Kidney (tissue), 14 donors: ENCODE data around the gene MINDY4. TPM values are rescaled to one million over a fixed set of nuclear protein-coding genes. Genes with fewer than 3 reads are reported as not detected.

Experiments
- DNase-seq, 5 donors: peaks; one replicate each; pipeline ENCODE4 v3.0.0-alpha.2; 2013 to 2020
- FAIRE-seq: peaks from 2 replicates; lab custom pipeline; 2012; peaks lifted over from hg19 to GRCh38; lab: Jason Lieb, UNC
- H3K27ac ChIP-seq, 2 donors: one replicate each; pipeline ENCODE4 v1.7.0; 2013; ENCODE audit warnings: low read depth in 2 of 2, low read length in 2 of 2, inconsistent platforms in 1 of 2
- H3K27me3 ChIP-seq: one replicate; pipeline ENCODE4 v1.7.1; 2013; ENCODE audit warnings: low read length, inconsistent platforms; ENCODE audit not compliant: control insufficient read depth, insufficient read depth
- H3K36me3 ChIP-seq, 3 donors: one replicate each; pipeline versions ENCODE4 v1.7.0 to v1.7.1; 2013; ENCODE audit warnings: low read length in 3 of 3, control low read depth in 1 of 3, inconsistent platforms in 1 of 3; ENCODE audit not compliant: insufficient read depth in 3 of 3, control insufficient read depth in 2 of 3
- H3K4me1 ChIP-seq, 3 donors: one replicate each; pipeline versions ENCODE4 v1.7.0 to v1.7.1; 2013; ENCODE audit warnings: low read length in 3 of 3, inconsistent platforms in 1 of 3, low read depth in 1 of 3; ENCODE audit not compliant: control insufficient read depth in 2 of 3, insufficient read depth in 2 of 3
- H3K4me3 ChIP-seq, 3 donors: one replicate each; pipeline versions ENCODE4 v1.7.0 to v1.8.1; 2013; ENCODE audit warnings: low read length in 3 of 3, control low read depth in 1 of 3, inconsistent platforms in 1 of 3
- H3K9ac ChIP-seq, 3 donors: one replicate each; pipeline versions ENCODE4 v1.7.0 to v1.7.1; 2013; ENCODE audit warnings: low read length in 3 of 3, control low read depth in 1 of 3, inconsistent platforms in 1 of 3
- H3K9me3 ChIP-seq, 3 donors: one replicate each; pipeline versions ENCODE4 v1.7.0 to v1.7.1; 2013; ENCODE audit warnings: low read length in 3 of 3, control low read depth in 1 of 3, inconsistent platforms in 1 of 3; ENCODE audit not compliant: control insufficient read depth in 2 of 3, insufficient read depth in 1 of 3
- CTCF ChIP-seq: IDR thresholded peaks from 3 replicates; pipeline ENCODE4 v1.5.1; 2012; ENCODE audit warnings: mild to moderate bottlenecking, moderate library complexity, borderline replicate concordance; ENCODE audit not compliant: insufficient read depth; ENCODE audit errors: extremely low read depth
- intact Hi-C: fragments of 100-400 bp; cut with DNase I; formaldehyde crosslinking; loops from one replicate; pipeline ENCODE4 v1.11.1; 2022
- polyA plus RNA-seq: library from polyadenylated mRNA; stranded (reverse); fragments of 350-450 nt; fragmentation: Illumina TruSeq; extraction: RNeasy Lipid Tissue Mini Kit (QIAGEN cat#74804); gene quantifications from one replicate; pipeline ENCODE4 v1.2.3, GENCODE V29; 2014; ENCODE audit warnings: low read depth, low replicate concordance; ENCODE audit not compliant: insufficient read depth
- total RNA-seq: library from RNA; stranded (reverse); fragmentation: NEBNext Ultra II Directional; extraction: Animal tissue kit (Norgen Biotek cat#: 25700); gene quantifications from one replicate; pipeline ENCODE4 v1.2.1, GENCODE V29; 2021
- donor health status: control.
- donor health status: control.
- donor health status: control.
- donor health status: control.
- donor health status: control.
- donor health status: DM: yes; HTN: yes; CAD: no.
- donor health status: Normal renal cell carcinoma (clear cell type).

MINDY4 gene
- total and polyA plus RNA-seq, 2 donors from 2014 or later, result 5.3 to 15.3 TPM

DNA sequence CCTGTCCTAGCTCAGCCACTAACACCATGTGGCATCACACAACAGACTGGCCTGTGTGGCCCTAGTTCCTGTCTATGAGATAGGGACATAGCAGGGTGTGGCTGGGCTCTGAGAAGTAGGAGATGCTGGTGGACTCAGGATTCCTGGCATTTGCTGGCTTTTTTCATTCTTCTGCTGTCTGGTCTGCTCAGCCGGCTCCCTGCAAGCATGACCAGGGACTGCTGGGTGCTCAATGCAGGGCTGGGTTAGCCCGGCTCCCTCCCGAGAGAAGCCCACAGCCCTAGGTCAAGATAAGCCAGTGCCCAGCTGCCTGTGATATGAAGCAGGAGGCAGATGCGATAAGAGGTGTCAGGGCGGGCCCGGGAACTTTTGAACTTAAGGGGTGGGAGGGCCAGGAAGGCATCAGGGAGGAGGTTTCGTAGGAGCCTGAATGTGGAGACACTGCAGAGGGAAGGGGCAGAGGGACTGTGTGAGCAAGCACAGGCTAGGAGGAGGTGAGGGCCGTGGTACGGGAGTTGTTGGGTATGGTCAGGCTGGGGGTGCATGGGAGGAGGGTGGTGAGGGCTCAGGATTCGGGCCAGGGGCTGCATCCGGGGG is 143.9 kb downstream of the MINDY4 start:
- Histone ChIP-seq H3K36me3 (no peaks in the 10 kb centered on the region), H3K9me3 (no peaks in the 10 kb centered on the region), H3K4me3 (peak overlapping the region in 2 of 3 donors; percentile 77 to 94), H3K27ac (peak overlapping the region in 1 of 2 donors; percentile 81), H3K9ac (peak overlapping the region in 1 of 3 donors; percentile 79), H3K27me3 (no peaks in the 10 kb centered on the region), H3K4me1 (peaks cover 0 to 6% (median 4%) of the 10 kb centered on the region in 3 donors)
- no peak for FAIRE-seq
- DNase-seq, result no peak
- intact Hi-C loops, result no loop called here
- TF ChIP-seq CTCF, result no peak

DNA sequence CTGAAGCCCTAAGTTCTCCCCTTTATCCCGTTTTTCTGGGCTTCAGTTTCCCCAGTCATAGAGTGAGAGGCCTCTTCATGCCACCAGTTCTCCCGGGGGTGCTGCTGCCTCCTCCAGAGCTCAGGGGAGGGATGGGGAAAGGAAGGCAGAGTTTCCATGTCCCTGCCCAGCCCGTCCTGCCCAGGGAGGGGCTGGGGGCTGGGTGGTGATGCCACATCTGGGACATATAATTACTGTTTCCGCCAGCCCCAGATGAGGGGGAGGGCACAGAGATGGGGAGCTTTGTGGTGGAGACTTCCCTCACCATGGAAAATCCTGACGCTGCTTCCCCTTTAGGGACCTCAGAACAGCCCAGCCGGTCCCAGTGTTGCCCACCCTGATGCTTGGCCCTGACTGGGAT is 144.5 kb downstream of the MINDY4 start:
- Histone ChIP-seq H3K27ac (peak overlapping the region in 1 of 2 donors; percentile 81), H3K36me3 (no peaks in the 10 kb centered on the region), H3K27me3 (no peaks in the 10 kb centered on the region), H3K9ac (peak overlapping the region in 1 of 3 donors; percentile 79), H3K4me3 (peak overlapping the region in 2 of 3 donors; percentile 77 to 94), H3K4me1 (peaks cover 0 to 5% (median 4%) of the 10 kb centered on the region in 3 donors), H3K9me3 (no peaks in the 10 kb centered on the region)
- TF ChIP-seq CTCF, result no peak
- intact Hi-C loops, result no loop called here
- FAIRE-seq (no peak), DNase-seq (no peak)

- H3K9me3 ChIP-seq, result no peaks in the 10 kb centered on the region
- no peak for TF ChIP-seq CTCF
- peak overlapping the region in 2 of 3 donors; percentile 28 to 77 for H3K4me3 ChIP-seq
- H3K27ac ChIP-seq, result peak overlapping the region in 1 of 2 donors; percentile 32
- FAIRE-seq, result no peak
- H3K9ac ChIP-seq, result peak overlapping the region in 1 of 3 donors; percentile 58
- H3K36me3 ChIP-seq, result peaks cover 0 to 1% (median 0%) of the 10 kb centered on the region in 3 donors
- intact Hi-C loops, result no loop called here
- H3K4me1 ChIP-seq, result peaks cover 0 to 7% (median 4%) of the 10 kb centered on the region in 3 donors
- no peaks in the 10 kb centered on the region for H3K27me3 ChIP-seq
- no peak for DNase-seq
Measured at GRCh38 chr7:30916255-30916654, 145.0 kb downstream of the MINDY4 start.
